CD14-positive monocyte (primary cell): Measurements from ENCODE around the gene KCNMA1. TPM values are rescaled to one million over a fixed set of nuclear protein-coding genes. Genes with fewer than 3 reads are reported as not detected.

Source experiments
- DNase-seq, 3 donors: peaks; one replicate each; pipeline ENCODE4 v3.0.0-alpha.2; 2011 to 2022
- H2AFZ ChIP-seq: 2 replicates; pipeline ENCODE4 v1.6.0; 2012; ENCODE audit warnings: mild to moderate bottlenecking, low read depth, low read length, inconsistent platforms; ENCODE audit not compliant: insufficient read depth, poor library complexity, severe bottlenecking
- H3K27ac ChIP-seq, 2 donors: 1 replicate in 1 of 2; 2 replicates in 1 of 2; pipeline ENCODE4 v1.5.1; 2012 to 2013; ENCODE audit warnings: low read length in 2 of 2, control low read depth in 1 of 2, inconsistent platforms in 1 of 2, low read depth in 1 of 2, mild to moderate bottlenecking in 1 of 2
- H3K27me3 ChIP-seq, 2 donors: one replicate each; pipeline versions ENCODE4 v1.6.0 to v1.6.1; 2011 to 2013; ENCODE audit warnings: low read length in 2 of 2; ENCODE audit not compliant: control insufficient read depth in 2 of 2, insufficient read depth in 2 of 2
- H3K36me3 ChIP-seq, 2 donors: replicated peaks in 1 of 2; 1 replicate in 1 of 2; 2 replicates in 1 of 2; pipeline versions ENCODE4 v1.5.1 to v1.6.1; 2012 to 2013; ENCODE audit warnings: low read length in 2 of 2, control low read depth in 1 of 2, inconsistent platforms in 1 of 2, mild to moderate bottlenecking in 1 of 2; ENCODE audit not compliant: insufficient read depth in 2 of 2, control insufficient read depth in 1 of 2
- H3K4me1 ChIP-seq, 2 donors: 1 replicate in 1 of 2; 2 replicates in 1 of 2; pipeline versions ENCODE4 v1.5.1 to v1.6.1; 2012 to 2013; ENCODE audit warnings: low read length in 2 of 2, control low read depth in 1 of 2, inconsistent platforms in 1 of 2, mild to moderate bottlenecking in 1 of 2, moderate library complexity in 1 of 2; ENCODE audit not compliant: insufficient read depth in 2 of 2, control insufficient read depth in 1 of 2
- H3K4me2 ChIP-seq: replicated peaks from 2 replicates; pipeline ENCODE3; 2012; ENCODE audit warnings: low read length, moderate library complexity, mild to moderate bottlenecking; ENCODE audit not compliant: poor library complexity, severe bottlenecking; ENCODE audit errors: extremely low read depth
- H3K4me3 ChIP-seq, 3 experiments: fragments of 200-600 bp in 1 of 3; sonication (generic) in 1 of 3; replicated peaks in 1 of 3; 1 replicate in 2 of 3; 2 replicates in 1 of 3; pipeline ENCODE4 v1.5.1; 2011 to 2013; ENCODE audit warnings: low read length in 3 of 3, mild to moderate bottlenecking in 3 of 3, control low read depth in 2 of 3, low read depth in 2 of 3, inconsistent platforms in 1 of 3, moderate library complexity in 1 of 3
- H3K79me2 ChIP-seq: 2 replicates; pipeline ENCODE4 v1.6.0; 2012; ENCODE audit warnings: mild to moderate bottlenecking, control low read depth, inconsistent platforms, low read length, moderate library complexity; ENCODE audit not compliant: insufficient read depth
- H3K9ac ChIP-seq: 2 replicates; pipeline ENCODE4 v1.6.0; 2017; ENCODE audit warnings: low read length, mild to moderate bottlenecking; ENCODE audit not compliant: insufficient read depth, poor library complexity, severe bottlenecking
- H3K9me3 ChIP-seq, 2 donors: replicated peaks in 1 of 2; 1 replicate in 1 of 2; 2 replicates in 1 of 2; pipeline versions ENCODE4 v1.5.1 to v1.6.1; 2012 to 2013; ENCODE audit warnings: low read length in 2 of 2, control low read depth in 1 of 2; ENCODE audit not compliant: control insufficient read depth in 1 of 2, insufficient read depth in 1 of 2
- H4K20me1 ChIP-seq: 2 replicates; pipeline ENCODE4 v1.6.0; 2012; ENCODE audit warnings: mild to moderate bottlenecking, low read length, control low read depth, moderate library complexity; ENCODE audit not compliant: insufficient read depth
- H3K27ac Mint-ChIP-seq, 7 donors: one replicate each; pipeline ENCODE4 v1.8.0; 2020; ENCODE audit warnings: mild to moderate bottlenecking in 7 of 7, mixed read lengths in 7 of 7, moderate library complexity in 6 of 7, inconsistent platforms in 2 of 7
- H3K27me3 Mint-ChIP-seq, 3 donors: one replicate each; pipeline ENCODE4 v1.8.0; 2021 to 2022; ENCODE audit warnings: low read depth in 3 of 3, mild to moderate bottlenecking in 3 of 3, mixed read lengths in 3 of 3, moderate library complexity in 3 of 3, inconsistent platforms in 1 of 3
- H3K36me3 Mint-ChIP-seq, 2 donors: one replicate each; pipeline ENCODE4 v1.8.0; 2020; ENCODE audit warnings: mixed read lengths in 2 of 2, inconsistent platforms in 1 of 2, mild to moderate bottlenecking in 1 of 2
- H3K4me1 Mint-ChIP-seq: one replicate; pipeline ENCODE4 v1.8.0; 2020; ENCODE audit warnings: mild to moderate bottlenecking, mixed read lengths
- H3K4me3 Mint-ChIP-seq, 2 donors: one replicate each; pipeline ENCODE4 v1.8.0; 2020; ENCODE audit warnings: mild to moderate bottlenecking in 2 of 2, mixed read lengths in 2 of 2, moderate library complexity in 1 of 2
- H3K9me3 Mint-ChIP-seq, 7 donors: one replicate each; pipeline ENCODE4 v1.8.0; 2020 to 2022; ENCODE audit warnings: mixed read lengths in 7 of 7, mild to moderate bottlenecking in 6 of 7, moderate library complexity in 6 of 7, inconsistent platforms in 2 of 7
- WGBS: methylation state at CpG from one replicate; pipeline ENCODE4 v1.1.5; 2013; ENCODE audit warnings: missing lambda C conversion rate; ENCODE audit not compliant: insufficient coverage; 5-methylcytosine and 5-hydroxymethylcytosine counted together
- intact Hi-C, 2 donors: fragments of 100-400 bp; cut with micrococcal nuclease; formaldehyde crosslinking; loops; one replicate each; pipeline versions ENCODE4 v1.15.0 to v1.15.1; 2023
- polyA plus RNA-seq, 3 donors: library from polyadenylated mRNA; depleted of rRNA in 1 of 3; unstranded in 2 of 3; stranded (reverse) in 1 of 3; fragments of 300-500 nt in 2 of 3; fragments of >200 nt in 1 of 3; fragmentation: Illumina TruSeq in 2 of 3; gene quantifications; 1 replicate in 2 of 3; 2 replicates in 1 of 3; pipeline ENCODE4 v1.2.3, GENCODE V29; 2012 to 2021
- TF ChIP-seq, protein P1 (sequence below): fragments of 200-600 bp; IDR thresholded peaks from one replicate; pipeline ENCODE4 v1.8.0; 2022; ENCODE audit warnings: antibody characterized with exemption, mild to moderate bottlenecking

KCNMA1 gene
- polyA plus RNA-seq, 3 donors = 0.11 to 1.0 TPM; not detected in 1

DNA sequence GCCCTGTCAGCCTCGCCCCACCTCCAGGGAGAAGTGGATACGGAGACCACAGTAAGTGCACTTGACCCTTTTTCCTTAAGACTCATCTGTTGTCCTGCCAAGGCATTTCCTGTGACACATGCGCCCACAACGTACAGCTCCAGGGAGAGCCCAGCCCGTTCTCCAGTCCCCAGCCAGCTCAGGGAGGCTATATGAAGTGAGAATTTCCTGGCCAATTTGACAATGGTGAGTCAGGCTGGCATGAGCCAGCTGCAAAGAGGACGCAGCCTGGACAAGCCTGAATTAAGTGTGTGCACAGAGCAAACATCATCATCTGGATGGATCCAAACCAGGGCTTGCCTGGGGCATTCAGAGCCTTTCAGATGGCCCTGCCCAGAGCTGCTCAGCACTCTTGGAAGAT lies 244.8 kb downstream of the KCNMA1 start:
- Histone ChIP-seq H3K4me1 (no peaks in the 10 kb centered on the region), H3K9ac (no peak overlapping the region), H4K20me1 (no peaks in the 10 kb centered on the region), H2AFZ (no peak overlapping the region), H3K4me2 (no peak overlapping the region), H3K4me3 (no peak overlapping the region), H3K27me3 (peaks cover 2 to 14% of the 10 kb centered on the region in 2 donors), H3K79me2 (no peaks in the 10 kb centered on the region), H3K36me3 (no peaks in the 10 kb centered on the region), H3K9me3 (no peaks in the 10 kb centered on the region), H3K27ac (no peak overlapping the region)
- H3K27me3 Mint-ChIP-seq = peaks cover 4 to 23% (median 21%) of the 10 kb centered on the region in 3 donors
- H3K9me3 Mint-ChIP-seq = peaks cover 0 to 2% (median 0%) of the 10 kb centered on the region in 7 donors
- DNase-seq = no peak
- no peak overlapping the region for H3K27ac Mint-ChIP-seq
- H3K36me3 Mint-ChIP-seq = no peaks in the 10 kb centered on the region
- no peak overlapping the region for H3K4me3 Mint-ChIP-seq
- TF ChIP-seq, protein P1, sequence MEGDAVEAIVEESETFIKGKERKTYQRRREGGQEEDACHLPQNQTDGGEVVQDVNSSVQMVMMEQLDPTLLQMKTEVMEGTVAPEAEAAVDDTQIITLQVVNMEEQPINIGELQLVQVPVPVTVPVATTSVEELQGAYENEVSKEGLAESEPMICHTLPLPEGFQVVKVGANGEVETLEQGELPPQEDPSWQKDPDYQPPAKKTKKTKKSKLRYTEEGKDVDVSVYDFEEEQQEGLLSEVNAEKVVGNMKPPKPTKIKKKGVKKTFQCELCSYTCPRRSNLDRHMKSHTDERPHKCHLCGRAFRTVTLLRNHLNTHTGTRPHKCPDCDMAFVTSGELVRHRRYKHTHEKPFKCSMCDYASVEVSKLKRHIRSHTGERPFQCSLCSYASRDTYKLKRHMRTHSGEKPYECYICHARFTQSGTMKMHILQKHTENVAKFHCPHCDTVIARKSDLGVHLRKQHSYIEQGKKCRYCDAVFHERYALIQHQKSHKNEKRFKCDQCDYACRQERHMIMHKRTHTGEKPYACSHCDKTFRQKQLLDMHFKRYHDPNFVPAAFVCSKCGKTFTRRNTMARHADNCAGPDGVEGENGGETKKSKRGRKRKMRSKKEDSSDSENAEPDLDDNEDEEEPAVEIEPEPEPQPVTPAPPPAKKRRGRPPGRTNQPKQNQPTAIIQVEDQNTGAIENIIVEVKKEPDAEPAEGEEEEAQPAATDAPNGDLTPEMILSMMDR = no peak
- intact Hi-C loops = loop anchor here (2.0 to 10.0 kb wide), 3 partner anchors 218 to 249 kb away; no protein-coding TSS in a partner anchor
- WGBS = 61% methylated on average over 6 of the region's 6 CpGs
- no peaks in the 10 kb centered on the region for H3K4me1 Mint-ChIP-seq

DNA sequence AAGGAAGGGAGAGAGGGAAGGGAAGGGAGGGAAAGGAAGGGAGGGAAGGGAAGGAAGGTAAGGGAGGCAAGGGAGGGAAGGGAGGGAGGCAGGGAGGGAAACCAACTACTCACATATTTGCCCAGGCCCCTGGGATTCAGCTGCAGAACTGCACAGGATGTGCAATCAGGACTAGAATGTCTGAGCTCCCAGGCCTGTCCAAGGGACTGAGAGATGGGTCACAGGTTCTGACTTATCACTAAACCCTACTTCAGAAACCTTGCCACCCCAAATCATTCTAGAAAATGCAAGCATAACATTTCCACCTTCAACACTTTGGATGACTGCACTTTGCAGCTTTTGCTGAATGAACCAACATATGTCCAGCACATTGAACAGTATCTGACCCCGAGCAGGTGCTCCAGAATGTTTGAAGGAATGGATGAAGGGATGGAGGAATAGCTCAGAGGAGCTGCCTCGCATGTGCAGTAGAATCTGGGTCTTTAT lies 245.3 kb downstream of the KCNMA1 start:
- H3K4me3 ChIP-seq = no peak overlapping the region
- peaks cover 4 to 27% (median 23%) of the 10 kb centered on the region in 3 donors for H3K27me3 Mint-ChIP-seq
- H3K4me1 ChIP-seq = no peaks in the 10 kb centered on the region
- H3K9ac ChIP-seq = no peak overlapping the region
- no peaks in the 10 kb centered on the region for H3K36me3 ChIP-seq
- H4K20me1 ChIP-seq = no peaks in the 10 kb centered on the region
- intact Hi-C loops = loop anchor here (2.0 to 10.0 kb wide), 3 partner anchors 217 to 250 kb away; no protein-coding TSS in a partner anchor
- H3K4me1 Mint-ChIP-seq = no peaks in the 10 kb centered on the region
- H3K4me2 ChIP-seq = no peak overlapping the region
- H3K4me3 Mint-ChIP-seq = no peak overlapping the region
- H3K9me3 Mint-ChIP-seq = peaks cover 0 to 2% (median 0%) of the 10 kb centered on the region in 7 donors
- no peak overlapping the region for H3K27ac Mint-ChIP-seq
- H3K79me2 ChIP-seq = no peaks in the 10 kb centered on the region
- H2AFZ ChIP-seq = no peak overlapping the region
- H3K27ac ChIP-seq = no peak overlapping the region
- no CpG with 5 or more reads among the region's 2 CpGs for WGBS
- TF ChIP-seq, protein P1 = no peak
- H3K9me3 ChIP-seq = no peaks in the 10 kb centered on the region
- DNase-seq = no peak
- peaks cover 2 to 15% of the 10 kb centered on the region in 2 donors for H3K27me3 ChIP-seq
- no peaks in the 10 kb centered on the region for H3K36me3 Mint-ChIP-seq
